Measurements from ENCODE around the gene DUOX2.
"Not testable (repeated sequence)": the region's sequence is repeated elsewhere in the genome, so short reads cannot be mapped to it uniquely, and the experiment has no call there.

DUOX2 gene

DNA sequence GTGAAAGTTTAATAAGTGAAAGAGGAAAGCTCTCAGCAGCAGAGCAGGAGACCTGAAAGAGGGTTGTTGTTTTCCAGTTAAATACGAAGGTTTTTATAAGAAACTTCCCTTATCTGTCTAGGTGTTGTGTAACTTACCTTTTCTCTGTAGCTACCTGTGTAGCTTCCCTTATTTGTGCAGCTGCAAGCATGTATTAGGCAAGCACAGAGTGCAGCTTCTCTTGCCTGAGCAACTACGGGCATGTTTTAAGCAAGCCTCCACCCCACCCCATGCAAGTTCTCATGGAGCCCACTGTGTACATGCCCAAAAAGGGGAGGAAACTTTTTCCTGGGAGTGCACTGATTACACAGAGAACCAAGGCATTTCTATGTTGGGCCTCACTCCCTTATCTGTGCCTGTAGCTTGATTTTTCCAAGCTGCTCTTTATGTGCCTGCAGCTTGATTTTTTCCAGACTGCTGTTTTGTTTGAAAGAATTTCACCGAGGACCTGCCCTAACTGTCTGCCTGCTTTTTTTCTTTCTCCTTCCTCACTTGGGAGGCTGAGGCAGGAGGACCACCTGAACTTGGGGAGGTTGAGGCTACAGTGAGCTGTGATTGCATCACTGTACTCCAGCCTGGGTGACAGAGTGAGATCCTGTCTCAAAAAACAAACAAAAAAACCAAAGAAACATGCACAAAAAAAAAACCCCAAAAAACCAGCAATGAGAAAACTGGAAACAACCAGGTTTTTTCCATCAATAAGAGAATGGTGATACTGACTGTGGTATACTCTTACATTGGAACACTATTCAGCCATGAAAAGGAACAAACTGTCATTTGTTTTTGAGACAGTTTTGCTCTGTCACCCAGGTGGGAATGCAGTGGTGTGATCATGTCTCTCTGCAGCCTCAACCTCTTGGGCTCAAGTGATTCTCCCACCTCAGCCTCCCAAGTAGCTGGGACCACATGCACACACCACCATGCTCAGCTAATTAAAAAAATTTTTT lies 55.0 kb downstream of the DUOX2 start:
- not testable (repeated sequence) for DNase-seq

DNA sequence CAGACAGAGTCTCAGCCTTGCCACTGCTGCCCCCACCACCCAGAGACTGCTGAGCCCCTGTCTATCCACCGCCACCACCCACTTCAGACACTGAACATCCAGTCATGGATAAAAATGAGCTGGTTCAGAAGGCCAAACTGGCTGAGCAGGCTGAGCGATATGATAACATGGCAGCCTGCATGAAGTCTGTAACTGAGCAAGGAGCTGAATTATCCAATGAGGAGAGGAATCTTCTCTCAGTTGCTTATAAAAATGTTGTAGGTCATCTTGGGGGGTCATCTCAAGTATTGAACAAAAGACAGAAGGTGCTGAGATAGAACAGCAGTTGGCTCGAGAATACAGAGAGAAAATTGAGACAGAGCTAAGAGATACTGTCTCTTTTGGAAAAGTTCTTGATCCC lies 61.3 kb downstream of the DUOX2 start:
- not testable (repeated sequence) for DNase-seq

DNA sequence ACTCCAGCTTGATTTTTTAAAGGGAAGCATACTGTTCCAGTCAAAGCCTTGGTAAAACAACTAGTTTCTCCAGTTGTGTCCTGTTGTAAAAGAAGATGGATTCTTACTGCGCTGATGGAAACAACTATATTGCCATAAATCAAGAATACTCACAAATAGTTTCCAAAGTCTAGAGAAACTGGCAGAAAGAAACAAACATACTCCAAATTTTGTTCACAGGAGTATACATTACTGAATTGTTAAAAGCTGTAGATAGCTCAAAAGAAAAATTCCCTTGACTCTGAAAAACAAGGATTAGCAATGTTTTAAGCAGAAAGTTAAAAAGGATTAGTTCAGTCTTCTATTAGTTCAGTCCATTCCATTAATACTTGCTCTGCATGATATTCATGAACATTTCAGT lies 63.4 kb downstream of the DUOX2 start:
- no peak for DNase-seq

DNA sequence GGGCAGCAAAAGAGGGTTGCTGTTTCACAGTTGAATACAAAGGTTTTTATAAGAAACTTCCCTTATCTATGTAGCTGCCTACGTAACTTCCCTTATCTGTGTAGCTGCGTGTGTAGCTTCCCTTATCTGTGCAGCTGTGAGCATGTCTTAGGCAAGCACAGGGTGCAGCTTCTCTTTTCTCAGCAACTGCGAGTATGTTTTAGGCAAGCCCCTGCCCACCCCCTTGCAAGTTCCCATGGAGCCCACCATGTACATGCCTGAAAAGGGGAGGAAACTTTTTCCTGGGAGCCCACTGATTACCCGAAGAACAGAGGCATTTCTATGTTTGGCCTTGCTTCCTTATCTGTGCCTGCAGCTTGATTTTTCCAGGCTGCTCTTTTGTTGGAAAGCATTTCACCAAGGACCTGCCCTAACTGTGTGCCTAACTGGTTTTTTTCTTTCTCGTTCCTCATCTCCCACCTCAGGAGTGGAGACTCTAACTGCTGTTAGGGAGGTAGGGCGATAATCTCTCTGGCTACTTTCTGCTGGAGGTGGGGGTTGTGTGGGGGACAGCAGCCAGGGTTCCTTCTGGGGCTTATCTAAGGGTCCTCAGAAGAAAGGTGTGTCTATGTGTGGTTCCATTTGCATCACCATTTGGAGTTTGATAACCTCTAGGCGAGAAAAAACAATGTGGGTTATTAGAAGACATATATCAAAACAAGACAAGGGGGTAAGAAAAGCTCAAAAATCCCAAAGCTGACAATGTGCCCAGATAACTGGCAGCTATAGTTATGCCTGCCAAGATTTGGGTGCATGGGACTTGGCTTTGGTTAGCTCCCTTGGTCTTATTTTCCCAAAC lies 65.0 kb downstream of the DUOX2 start:
- no peak for DNase-seq

DNA sequence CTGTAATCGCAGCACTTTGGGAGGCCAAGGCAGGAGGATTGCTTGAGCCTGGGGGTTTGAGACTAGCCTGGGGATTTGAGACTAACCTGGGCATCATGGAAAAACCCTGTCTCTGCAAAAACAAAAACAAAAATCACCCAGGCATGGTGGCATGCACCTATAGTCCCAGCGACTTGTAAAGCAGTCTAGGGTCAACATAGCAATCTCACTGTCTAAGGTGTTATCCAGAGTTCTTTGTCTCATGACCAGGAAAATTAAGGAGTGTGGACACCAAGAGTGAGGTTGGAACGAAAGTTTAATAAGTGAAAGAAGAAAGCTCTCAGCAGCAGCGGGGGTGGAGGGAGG lies 65.6 kb downstream of the DUOX2 start:
- not testable (repeated sequence) for DNase-seq

DNA sequence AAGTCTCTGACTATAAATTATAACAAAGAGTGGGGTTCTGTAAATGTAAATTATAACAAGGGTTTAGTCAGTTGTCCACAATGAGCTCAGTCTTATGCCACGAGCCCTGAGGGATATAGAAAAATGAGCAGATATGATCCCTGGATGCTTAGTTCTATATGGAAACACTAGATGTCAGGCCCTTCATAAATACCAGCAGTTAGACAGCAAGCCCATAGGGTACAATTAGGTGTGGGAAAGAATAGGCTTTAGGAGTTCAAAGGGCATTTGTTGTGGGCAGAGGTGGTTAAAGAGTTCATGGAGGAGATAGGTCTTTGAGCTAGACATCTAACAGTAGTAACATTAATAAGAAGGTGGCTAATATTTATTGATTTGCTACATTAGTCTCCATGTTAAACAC lies 69.7 kb downstream of the DUOX2 start:
- not testable (repeated sequence) for DNase-seq

DNA sequence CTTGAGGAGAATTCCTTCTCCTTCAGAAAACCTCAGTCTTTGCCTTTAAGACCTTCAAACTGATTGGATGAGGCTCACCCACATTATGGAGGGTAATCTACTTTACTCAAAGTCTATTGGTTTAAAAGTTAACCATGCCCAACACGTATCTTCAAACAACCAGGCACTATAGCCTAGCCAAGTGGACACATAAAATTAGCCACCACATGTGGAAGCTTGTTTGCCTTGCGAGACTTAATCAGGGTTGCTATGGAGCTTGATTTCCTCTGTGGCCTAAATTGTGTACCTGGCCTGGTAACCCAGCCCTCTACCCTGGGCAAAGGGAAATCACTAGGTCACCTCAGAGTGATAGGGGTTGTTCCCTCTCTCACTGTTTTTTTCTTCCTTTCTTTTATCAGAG lies 71.1 kb downstream of the DUOX2 start:
- DNase-seq, result not testable (repeated sequence)

Measured in activated CD4-positive, alpha-beta T cell treated with anti-CD3 and anti-CD28 coated beads, Interleukin-10, Interleukin-2, amounts not matched to agents 100 ng/mL and 50 ng/mL, durations not matched to agents 16 hours and 8 hours (primary cell).